HepG2 (cell line): ENCODE measurements around the gene FAIM2. TPM values are rescaled to one million over a fixed set of nuclear protein-coding genes. Genes with fewer than 3 reads are reported as not detected.
A peak's percentile ranks its signal among the peaks of the same experiment; 100 is the strongest.

Source experiments
- BATF2 ChIP-seq: sonication (generic); formaldehyde crosslinking; IDR thresholded peaks from 2 replicates; pipeline ENCODE4 v1.8.0; 2022; ENCODE audit warnings: mild to moderate bottlenecking, missing genetic modification reagents, moderate library complexity
- CBFB ChIP-seq: sonication (generic); formaldehyde crosslinking; IDR thresholded peaks from 2 replicates; pipeline ENCODE4 v1.4.0; 2020; ENCODE audit warnings: missing genetic modification reagents
- E2F5 ChIP-seq: sonication (generic); formaldehyde crosslinking; conservative IDR thresholded peaks from 2 replicates; pipeline ENCODE4 v1.4.0; 2020; ENCODE audit warnings: missing genetic modification reagents
- FOXM1 ChIP-seq: sonication (generic); formaldehyde crosslinking; IDR thresholded peaks from 2 replicates; pipeline ENCODE4 v1.5.0; 2020; ENCODE audit warnings: missing genetic modification reagents
- HNRNPLL ChIP-seq: fragments of 200-400 bp; formaldehyde crosslinking; IDR thresholded peaks from 2 replicates; pipeline ENCODE4 v1.6.1; 2017; ENCODE audit warnings: mild to moderate bottlenecking, low read depth, low read length; ENCODE audit not compliant: poor library complexity, severe bottlenecking
- IRX3 ChIP-seq: sonication (generic); formaldehyde crosslinking; IDR thresholded peaks from 2 replicates; pipeline ENCODE4 v1.8.1; 2023; ENCODE audit warnings: mild to moderate bottlenecking, low read depth, missing genetic modification reagents, borderline replicate concordance
- JDP2 ChIP-seq: sonication (generic); formaldehyde crosslinking; IDR thresholded peaks from 2 replicates; pipeline ENCODE4 v1.8.1; 2022; ENCODE audit warnings: missing genetic modification reagents, borderline replicate concordance
- JUNB ChIP-seq: sonication (generic); formaldehyde crosslinking; IDR thresholded peaks from 2 replicates; pipeline ENCODE4 v1.8.0; 2022; ENCODE audit warnings: missing genetic modification reagents, mild to moderate bottlenecking, borderline replicate concordance
- KDM5A ChIP-seq: fragments of 200-600 bp; sonication (generic); IDR thresholded peaks from 2 replicates; pipeline ENCODE4 v1.7.0; 2018; ENCODE audit warnings: antibody characterized with exemption, mild to moderate bottlenecking, low read length, borderline replicate concordance
- POLR2A ChIP-seq, 2 experiments: IDR thresholded peaks; 2 replicates each; pipeline ENCODE4 v1.6.1; 2011; ENCODE audit warnings: low read depth in 2 of 2, low read length in 2 of 2, mild to moderate bottlenecking in 1 of 2, moderate library complexity in 1 of 2; ENCODE audit not compliant: insufficient read depth in 1 of 2
- REPIN1 ChIP-seq: sonication (generic); formaldehyde crosslinking; IDR thresholded peaks from 2 replicates; pipeline ENCODE4 v1.8.0; 2022; ENCODE audit warnings: missing genetic modification reagents, low read depth, mild to moderate bottlenecking, borderline replicate concordance
- RXRA ChIP-seq: sonication (generic); formaldehyde crosslinking; IDR thresholded peaks from 2 replicates; pipeline ENCODE4 v1.5.1; 2020; ENCODE audit warnings: missing genetic modification reagents
- THAP9 ChIP-seq: sonication (generic); formaldehyde crosslinking; IDR thresholded peaks from 2 replicates; pipeline ENCODE4; 2020; ENCODE audit warnings: missing genetic modification reagents, mild to moderate bottlenecking, borderline replicate concordance
- U2AF1 ChIP-seq: fragments of 200-400 bp; formaldehyde crosslinking; optimal IDR thresholded peaks from 2 replicates; pipeline ENCODE3; 2017; ENCODE audit warnings: mild to moderate bottlenecking, low read depth, low read length
- YY1 ChIP-seq: IDR thresholded peaks from 2 replicates; pipeline ENCODE4 v1.6.1; 2011; ENCODE audit warnings: low read length, low read depth, moderate library complexity, mild to moderate bottlenecking; ENCODE audit not compliant: insufficient read depth, insufficient replicate concordance
- ZNF503 ChIP-seq: sonication (generic); formaldehyde crosslinking; IDR thresholded peaks from 2 replicates; pipeline ENCODE4 v1.4.0; 2020; ENCODE audit warnings: missing genetic modification reagents
- ZNF556 ChIP-seq: sonication (generic); formaldehyde crosslinking; IDR thresholded peaks from 2 replicates; pipeline ENCODE4 v1.4.0; 2020; ENCODE audit warnings: mild to moderate bottlenecking, missing genetic modification reagents, borderline replicate concordance
- ZNF569 ChIP-seq: sonication (generic); formaldehyde crosslinking; IDR thresholded peaks from 2 replicates; pipeline ENCODE4 v1.5.0; 2020; ENCODE audit warnings: mild to moderate bottlenecking, missing genetic modification reagents, moderate library complexity, borderline replicate concordance
- ZNF724P ChIP-seq: sonication (generic); formaldehyde crosslinking; IDR thresholded peaks from 2 replicates; pipeline ENCODE4 v1.8.0; 2022; ENCODE audit warnings: missing genetic modification reagents, borderline replicate concordance
- ZUFSP ChIP-seq: sonication (generic); formaldehyde crosslinking; IDR thresholded peaks from 2 replicates; pipeline ENCODE4 v1.9.0; 2021; ENCODE audit warnings: missing genetic modification reagents, mild to moderate bottlenecking, borderline replicate concordance
- polyA plus RNA-seq, 8 experiments: library from polyadenylated mRNA; depleted of rRNA in 3 of 8; stranded (reverse) in 7 of 8; unstranded in 1 of 8; fragments of >200 nt; fragmentation: Illumina TruSeq in 4 of 8; extraction: Trizol in 4 of 8; gene quantifications; 2 replicates each; pipeline versions ENCODE4 v1.2.1 to v1.2.3, GENCODE V29; 2011 to 2016; ENCODE audit warnings: low read depth in 4 of 8, missing spikeins in 1 of 8, mixed read lengths in 1 of 8; ENCODE audit not compliant: insufficient read depth in 1 of 8
- total RNA-seq, 5 experiments: library from RNA; depleted of rRNA; stranded (reverse); fragments of >200 nt; fragmentation: Illumina TruSeq; extraction: Trizol; gene quantifications; 2 replicates each; pipeline ENCODE4 v1.2.3, GENCODE V29; 2016; ENCODE audit warnings: low read depth in 1 of 5

Gene FAIM2
- total and polyA plus RNA-seq, 2 of the 13 experiments (the other 11 are each of a cell fraction or from before 2014, with no cell fraction given): not detected

- TF ChIP-seq ZNF556 (CRISPR knock-in tag) (0 out of 2 replicates have a peak, but pooled peaks have one; percentile 69), E2F5 (no peak), HNRNPLL (peak; percentile 86), U2AF1 (no peak), JDP2 (CRISPR knock-in tag) (no peak), ZNF569 (CRISPR knock-in tag) (no peak), JUNB (CRISPR knock-in tag) (no peak), REPIN1 (no peak; the same call in 1 of the 2 replicates), FOXM1 (CRISPR knock-in tag) (0 out of 2 replicates have a peak, but pooled peaks have one; percentile 39), ZNF503 (peak; percentile 82; the same call in 1 of the 2 replicates), ZUFSP (CRISPR knock-in tag) (no peak), ZNF724P (CRISPR knock-in tag) (no peak; the same call in none of the 2 replicates), IRX3 (CRISPR knock-in tag) (no peak), CBFB (no peak), RXRA (CRISPR knock-in tag) (peak; percentile 32), POLR2A (IDR thresholded peaks at IDR 0.05; ENCODE audit: insufficient read depth in 1 of 2, low read depth in 2 of 2, low read length in 2 of 2) (peak; percentile 75 to 83), YY1 (peak; percentile 95), KDM5A (no peak), THAP9 (CRISPR knock-in tag) (peak; percentile 97; the same call in 1 of the 2 replicates), BATF2 (CRISPR knock-in tag) (0 out of 2 replicates have a peak, but pooled peaks have one; percentile 58)
These were observed 61.0 kb downstream of the FAIM2 start, which contains the start of gene BCDIN3D (continued) for GRCh38 chr12:49842519-49843352.
